ENCODE results near the gene SBF2. TPM values are rescaled to one million over a fixed set of nuclear protein-coding genes. Genes with fewer than 3 reads are reported as not detected.
"Not testable (repeated sequence)": the region's sequence is repeated elsewhere in the genome, so short reads cannot be mapped to it uniquely, and the experiment has no call there.

Gene SBF2
- total RNA-seq, 1 donor from 2014 or later = 6.1 TPM

DNA sequence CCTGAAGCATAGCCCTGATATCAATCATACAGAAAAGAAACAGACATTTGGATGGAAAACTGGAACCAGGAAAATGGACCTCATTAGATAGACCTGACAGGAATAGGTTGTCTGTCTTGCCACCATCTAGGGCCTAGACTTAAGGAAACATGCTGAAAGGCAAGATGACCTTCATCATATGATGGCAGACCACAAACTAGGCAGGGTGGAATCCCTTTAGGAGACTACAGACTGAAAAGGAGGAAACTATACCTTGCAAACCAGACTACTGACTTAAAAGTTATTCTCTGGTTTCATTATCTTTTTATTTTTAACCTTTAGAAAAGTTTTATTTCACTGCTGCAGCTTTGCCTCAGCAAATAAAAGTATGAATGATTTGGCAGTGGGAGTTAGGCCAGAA, 20.3 kb downstream of the SBF2 start:
- intact Hi-C loops (cut with micrococcal nuclease) = no loop called here

DNA sequence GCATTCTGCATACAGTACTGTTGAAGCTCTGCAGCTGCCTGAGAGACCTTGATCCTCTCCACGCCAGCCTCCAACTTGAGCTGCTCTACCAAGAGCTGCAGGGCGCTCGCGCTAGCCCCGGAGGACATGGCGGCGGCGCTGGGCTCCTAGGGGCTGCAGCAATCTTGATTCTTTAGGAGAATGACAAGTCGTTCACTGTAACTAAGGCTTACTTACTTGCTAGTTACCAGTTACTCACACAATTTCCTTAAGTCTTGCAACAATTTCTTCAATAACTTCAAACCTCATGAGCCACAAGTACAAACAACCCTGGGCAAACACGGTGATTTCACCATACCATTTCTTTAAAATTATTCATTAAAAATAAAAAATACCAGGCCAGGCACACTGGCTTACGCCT, 21.9 kb downstream of the SBF2 start:
- intact Hi-C loops (cut with micrococcal nuclease) = no loop called here

DNA sequence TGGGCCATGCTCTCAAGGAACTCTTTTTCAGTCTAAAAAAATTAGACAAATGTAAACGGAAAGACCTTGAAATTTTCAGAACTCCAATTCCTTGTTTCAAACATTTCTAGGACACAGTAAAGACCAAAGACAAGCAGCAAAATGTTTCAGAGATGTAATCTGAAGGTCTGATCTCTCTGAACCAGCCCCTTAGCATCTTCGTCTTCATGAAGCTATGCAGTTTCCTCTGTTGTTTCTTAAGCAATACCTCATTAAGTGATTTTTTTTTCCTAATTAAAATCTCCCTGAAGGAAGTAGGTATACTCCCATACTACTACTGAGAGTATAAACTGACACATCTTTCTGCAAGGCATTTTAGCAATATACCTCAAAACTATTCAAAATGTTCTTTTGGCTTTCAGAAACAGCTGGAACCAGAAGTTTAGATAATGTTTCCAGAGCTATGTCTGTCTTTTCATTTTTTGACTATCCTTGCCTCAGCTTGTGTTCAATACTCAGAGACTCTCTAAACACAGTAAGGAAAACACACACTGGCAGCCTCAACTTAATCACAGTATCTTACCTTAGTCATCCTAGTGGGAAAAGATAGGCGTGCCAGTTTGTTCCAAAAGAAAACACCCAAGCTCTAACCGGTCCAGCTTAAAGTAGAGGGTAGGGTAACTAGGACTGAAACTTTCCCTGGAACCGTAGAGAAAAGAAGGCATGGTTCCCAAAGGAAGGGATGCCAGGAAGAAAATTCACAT, 25.1 kb downstream of the SBF2 start:
- intact Hi-C loops (cut with micrococcal nuclease) = no loop called here

DNA sequence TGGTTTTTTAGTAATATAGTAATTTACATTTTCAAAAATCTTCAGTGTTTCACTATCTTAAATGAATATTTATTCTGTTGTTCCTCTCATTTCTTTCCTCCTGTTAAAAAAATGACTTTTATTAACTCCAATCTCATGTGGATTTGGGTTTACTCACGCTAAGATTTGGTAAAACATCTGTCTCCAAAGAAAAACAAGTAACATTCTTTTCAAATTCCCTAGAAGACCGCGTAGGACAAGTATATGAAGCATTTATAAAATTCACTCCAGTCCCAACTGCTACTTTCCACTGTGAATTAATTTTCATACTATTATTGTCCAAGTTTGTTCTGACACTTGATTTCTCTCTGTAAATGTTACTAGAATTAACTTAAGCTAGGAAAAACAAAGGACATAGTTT, 26.2 kb downstream of the SBF2 start:
- intact Hi-C loops (cut with micrococcal nuclease) = no loop called here

DNA sequence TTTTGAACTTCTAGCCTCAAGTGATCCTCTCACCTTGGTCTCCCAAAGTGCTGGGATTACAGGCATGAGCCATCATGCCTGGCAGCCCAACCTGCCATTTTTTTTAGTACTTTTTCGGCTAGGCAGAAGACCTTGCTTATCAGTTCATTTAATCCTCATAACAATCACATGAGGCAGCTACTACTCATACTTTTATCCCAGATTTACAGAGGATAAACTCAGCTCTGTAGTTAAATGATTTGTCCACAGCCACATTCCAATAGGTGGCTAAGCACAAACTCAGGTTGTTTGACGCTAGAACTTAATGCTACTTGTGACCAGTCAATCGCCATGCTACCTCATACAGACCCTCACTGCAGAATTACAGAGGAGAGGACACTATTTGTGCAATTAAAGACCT, 28.1 kb downstream of the SBF2 start:
- intact Hi-C loops (cut with micrococcal nuclease) = no loop called here

DNA sequence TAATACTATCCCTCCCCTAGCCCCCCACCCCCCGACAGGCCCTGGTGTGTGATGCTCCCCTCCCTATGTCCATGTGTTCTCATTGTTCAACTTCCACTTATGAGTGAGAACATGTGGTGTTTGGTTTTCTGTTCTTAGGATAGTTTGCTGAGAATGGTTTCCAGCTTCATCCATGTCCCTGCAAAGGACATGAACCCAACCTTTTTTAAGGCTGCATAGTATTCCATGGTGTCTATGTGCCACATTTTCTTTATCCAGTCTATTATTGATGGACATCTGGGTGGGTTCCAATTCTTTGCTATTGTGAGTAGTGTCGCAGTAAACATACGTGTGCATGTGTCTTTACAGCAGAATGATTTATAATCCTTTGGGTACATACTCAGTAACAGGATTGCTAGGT, 29.3 kb downstream of the SBF2 start:
- intact Hi-C loops (cut with micrococcal nuclease) = not testable (repeated sequence)

DNA sequence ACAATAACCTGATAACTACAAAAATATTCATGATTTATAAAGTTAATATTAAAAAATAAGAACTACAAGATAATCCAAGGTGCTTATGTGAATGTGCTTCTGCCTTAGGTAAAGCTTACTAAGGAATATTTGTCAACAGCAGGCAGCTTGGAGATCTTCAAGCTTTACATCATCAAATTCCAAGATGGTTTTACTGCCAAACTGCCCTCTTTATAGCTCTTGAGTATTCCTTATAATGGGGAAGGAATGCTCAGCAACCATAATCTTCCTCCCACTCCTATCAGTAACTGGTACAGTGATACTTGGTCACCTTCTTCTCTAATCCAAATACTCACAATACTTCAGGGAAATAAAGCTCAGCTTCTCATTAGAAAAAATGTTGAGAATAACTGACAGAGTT, 30.1 kb downstream of the SBF2 start:
- intact Hi-C loops (cut with micrococcal nuclease) = no loop called here

DNA sequence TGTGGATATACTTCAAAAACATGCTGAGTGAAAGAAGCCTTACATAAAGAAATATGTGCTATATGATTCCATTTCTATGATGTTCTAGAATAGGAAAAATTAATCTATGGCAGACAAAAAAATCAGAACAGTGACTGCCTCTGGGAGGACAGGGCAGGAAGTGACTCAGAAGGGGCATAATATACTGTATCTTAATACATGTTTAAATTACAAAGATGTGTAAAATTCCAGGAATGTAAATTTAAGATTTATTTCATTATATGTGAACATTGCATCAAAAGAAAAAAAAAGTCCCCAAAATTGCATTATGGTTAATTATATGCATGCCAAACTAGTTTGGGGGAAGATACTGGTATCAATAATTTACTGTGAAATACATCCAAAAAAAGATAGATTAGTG, 32.2 kb downstream of the SBF2 start:
- intact Hi-C loops (cut with micrococcal nuclease) = no loop called here

DNA sequence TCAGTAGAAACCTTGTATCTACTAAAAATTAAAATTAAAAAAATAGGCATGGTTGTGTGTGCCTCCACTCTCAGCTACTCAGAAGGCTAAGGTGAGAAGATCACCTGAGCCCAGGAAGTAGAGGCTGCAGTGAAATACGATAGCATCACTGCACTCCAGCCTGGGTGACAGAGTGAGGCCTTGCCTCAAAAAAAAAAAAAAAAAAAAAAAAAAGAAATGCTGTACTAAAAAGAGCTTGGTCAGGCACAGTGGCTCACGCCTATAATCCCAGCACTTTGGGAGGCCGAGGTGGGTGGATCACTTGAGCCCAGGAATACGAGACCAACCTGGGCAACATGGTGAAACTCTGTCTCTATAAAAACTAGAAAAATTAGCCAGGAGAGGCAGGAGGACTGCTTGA, 36.5 kb downstream of the SBF2 start:
- intact Hi-C loops (cut with micrococcal nuclease) = no loop called here

DNA sequence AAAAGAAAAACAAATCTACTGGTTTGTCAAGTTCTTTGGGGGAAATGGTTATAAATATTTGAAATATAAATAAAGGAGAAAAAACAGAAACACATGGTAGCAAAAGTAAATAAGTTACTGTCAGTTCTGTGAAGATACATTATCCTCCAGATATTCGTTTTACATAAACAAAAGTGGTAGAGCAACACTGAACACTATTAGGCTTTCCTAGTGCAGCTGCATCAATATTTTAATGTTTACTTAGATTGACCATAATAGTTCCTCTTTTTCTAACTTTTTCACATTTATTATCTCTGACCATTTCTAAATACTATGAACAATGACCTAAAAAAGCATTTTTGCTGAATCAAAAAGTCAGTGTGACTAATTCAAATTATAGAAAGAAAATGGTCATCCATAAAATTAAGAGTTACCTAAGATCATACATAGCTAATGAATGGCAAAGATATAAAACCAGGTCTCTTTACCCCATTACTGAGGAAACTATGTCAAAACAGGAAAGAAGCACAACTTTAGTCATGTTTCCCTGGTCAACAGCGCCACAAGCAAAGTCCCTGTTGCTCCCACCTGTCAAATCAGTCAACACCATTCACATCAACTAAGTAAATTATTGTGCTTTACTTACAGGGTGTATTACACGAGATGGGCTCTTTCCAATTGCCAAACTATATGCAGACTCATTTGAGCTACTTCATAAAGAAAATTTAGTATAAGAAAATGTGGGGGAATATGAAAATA, 38.5 kb downstream of the SBF2 start:
- intact Hi-C loops (cut with micrococcal nuclease) = no loop called here

DNA sequence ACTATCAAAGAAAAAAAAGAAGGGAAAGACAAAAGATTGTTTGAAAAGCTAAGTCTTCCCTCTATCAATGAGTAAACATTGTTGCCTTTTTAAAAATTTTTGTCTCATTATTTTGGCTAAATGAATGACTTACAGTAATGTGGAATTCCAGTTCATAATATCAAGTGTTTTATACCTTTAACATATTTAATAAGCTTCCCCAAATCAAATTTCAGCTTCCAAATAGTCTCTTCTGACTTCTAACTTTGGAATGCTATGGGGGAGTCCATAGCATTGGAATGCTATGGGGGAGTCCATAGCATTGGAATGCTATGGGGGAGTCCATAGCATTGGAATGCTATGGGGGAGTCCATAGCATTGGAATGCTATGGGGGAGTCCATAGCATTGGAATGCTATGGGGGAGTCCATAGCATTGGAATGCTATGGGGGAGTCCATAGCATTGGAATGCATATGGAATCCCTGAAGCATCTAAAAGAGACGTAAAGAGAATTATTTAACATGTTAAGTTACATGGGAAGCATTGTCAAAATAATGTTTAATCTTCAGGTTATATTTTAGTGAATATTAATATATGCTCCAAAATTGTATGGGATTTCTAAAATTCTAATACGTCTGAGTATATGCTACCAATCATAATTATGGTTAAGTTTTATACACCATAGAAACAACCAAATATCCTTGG, 44.4 kb downstream of the SBF2 start:
- intact Hi-C loops (cut with micrococcal nuclease) = not testable (repeated sequence)

DNA sequence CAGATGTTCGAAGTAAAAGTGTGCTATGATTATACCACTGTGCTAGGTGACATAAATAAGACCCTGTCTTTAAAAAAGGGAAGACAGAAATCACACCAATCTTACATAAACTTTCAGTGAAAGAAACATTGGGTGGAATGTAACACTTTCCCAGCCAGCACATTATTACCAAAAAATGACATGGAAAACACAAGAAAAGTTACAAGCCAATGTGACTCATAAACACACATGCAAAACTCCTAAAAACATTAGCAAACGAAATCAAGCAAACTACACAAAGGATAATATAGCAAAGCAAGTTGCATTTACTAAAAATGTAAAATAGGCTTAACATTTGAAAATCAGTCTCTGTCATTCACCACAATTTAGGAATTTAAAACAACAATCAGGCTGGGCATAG, 47.0 kb downstream of the SBF2 start:
- intact Hi-C loops (cut with micrococcal nuclease) = no loop called here

DNA sequence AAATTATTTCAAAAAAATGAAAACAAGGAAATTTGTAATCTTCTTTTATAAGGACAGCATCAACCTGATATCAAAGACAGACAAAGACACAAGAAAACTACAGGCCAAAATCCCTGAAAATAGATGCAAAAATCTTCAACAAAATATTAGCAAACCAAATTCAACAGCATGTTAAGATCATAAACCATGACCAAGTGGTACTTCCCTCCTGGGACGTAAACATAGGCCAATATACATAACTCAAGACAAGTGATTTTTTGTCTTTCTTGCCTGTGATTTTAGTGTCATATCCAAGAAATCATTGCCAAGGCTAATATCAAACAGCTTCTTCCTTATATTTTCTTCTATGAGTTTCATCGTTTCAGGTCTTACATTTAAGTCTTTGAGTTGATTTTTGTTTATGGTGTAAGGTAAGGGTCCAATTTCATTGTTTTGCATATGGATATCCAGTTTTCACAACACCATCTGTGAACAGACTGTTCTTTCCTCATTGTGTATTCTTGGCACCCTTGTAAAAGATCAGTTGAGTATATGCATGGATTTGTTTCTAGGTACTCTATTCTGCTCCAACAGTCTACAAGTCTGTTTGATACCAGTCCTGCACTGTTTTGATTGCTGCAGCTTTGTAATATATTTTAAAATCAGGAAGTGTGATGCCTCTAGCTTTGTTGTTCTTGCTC, 50.0 kb downstream of the SBF2 start:
- intact Hi-C loops (cut with micrococcal nuclease) = no loop called here

DNA sequence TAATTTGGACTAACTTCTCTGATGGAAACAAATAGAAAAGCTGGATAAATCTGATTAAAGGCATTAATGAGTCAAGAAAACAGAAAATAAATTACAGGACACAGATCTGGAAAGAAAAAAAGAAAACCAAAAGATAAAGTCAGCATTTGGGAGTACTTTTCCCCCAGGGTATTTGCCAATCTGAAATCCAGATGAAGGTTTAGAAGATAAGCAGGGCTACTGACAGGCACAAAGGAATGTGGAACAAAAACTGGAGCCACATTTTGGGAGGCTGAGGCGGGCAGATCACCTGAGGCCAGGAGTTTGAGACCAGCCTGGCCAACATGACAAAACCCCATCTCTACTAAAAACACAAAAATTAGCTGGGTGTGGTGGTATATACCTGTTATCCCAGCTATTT, 57.2 kb downstream of the SBF2 start:
- intact Hi-C loops (cut with micrococcal nuclease) = no loop called here

DNA sequence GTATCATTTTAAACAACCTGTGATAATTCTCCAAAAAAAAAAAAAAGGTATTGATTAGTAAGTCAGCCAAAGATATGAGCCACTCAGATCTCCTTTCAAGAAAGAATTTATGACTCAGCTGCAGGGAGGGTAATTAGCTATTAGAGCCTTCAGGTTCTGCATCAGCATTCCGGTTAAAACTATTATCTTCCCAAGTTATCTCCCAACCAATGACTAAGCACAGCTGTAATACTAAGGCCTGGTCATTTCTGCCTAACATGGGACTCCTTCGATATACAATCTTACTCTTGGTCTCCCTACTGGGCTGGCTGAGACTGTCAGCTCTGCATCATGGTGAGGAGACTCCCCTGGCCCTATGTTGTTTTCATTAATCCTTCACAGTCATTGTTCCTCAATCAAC, 60.4 kb downstream of the SBF2 start:
- intact Hi-C loops (cut with micrococcal nuclease) = no loop called here

DNA sequence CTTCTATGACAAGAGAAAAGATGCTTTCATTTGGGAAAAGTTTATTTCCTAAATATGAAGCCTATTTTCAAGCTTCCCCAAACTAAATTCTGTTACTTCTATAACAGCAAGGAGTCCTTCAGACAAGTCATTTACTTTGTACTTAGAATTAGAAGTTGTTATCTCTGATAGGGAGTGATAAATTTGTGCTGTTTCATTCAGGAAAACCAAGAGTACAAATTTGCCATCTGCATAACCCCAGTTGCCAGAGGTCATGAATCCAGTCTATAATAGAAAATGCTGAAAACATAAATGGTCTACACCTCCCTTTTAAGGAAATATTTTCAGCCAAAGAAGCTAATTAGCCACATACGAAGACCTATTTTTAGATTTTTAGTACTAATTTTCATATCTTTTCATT, 61.3 kb downstream of the SBF2 start:
- intact Hi-C loops (cut with micrococcal nuclease) = no loop called here

DNA sequence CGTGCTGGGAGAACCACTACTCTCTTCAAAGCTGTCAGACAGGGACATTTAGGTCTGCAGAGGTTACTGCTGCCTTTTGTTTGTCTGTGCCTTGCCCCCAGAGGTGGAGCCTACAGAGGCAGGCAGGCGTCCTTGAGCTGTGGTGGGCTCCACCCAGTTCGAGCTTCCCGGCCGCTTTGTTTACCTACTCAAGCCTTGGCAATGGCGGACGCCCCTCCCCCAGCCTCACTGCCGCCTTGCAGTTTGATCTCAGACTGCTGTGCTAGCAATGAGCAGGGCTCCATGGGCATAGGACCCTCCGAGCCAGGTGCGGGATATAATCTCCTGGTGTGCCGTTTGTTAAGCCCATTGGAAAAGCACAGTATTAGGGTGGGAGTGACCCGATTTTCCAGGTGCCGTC, 62.2 kb downstream of the SBF2 start:
- intact Hi-C loops (cut with micrococcal nuclease) = not testable (repeated sequence)

DNA sequence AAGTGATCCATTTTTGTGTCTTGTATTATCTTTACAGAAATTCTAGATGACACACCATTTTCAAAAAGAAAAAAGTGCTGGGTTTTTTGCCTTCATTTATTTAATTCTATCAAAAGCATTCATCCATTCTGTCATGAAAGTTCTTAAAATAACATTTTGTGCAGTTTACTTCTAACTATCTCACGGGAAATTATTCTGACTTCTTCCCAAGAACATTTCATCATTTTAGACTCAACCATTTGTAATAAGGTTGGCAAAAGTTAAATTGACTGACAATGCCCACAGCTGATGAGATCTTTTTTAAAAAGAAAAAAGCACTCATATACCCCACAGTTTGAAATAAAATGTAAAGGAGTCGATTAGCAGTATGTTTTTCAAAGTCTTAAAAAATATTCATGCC, 68.5 kb downstream of the SBF2 start:
- intact Hi-C loops (cut with micrococcal nuclease) = no loop called here

DNA sequence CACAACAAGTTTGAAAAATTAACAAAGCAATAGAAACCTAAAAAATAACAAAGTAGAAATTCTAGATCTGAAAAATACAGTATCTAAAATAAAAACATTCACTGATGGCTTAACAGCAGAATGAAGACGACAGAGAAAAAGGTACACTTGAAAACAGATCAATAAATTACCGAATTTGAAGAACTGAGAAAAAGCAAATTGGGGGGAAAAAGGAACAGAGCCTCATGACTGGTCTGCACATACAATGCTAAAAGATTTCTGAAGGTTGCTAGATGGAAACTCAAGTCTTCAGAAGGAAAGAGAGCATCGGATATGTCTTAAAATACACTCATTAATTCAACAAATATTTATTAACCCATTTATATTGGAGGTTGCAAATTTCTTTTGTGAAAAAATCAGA, 71.6 kb downstream of the SBF2 start:
- intact Hi-C loops (cut with micrococcal nuclease) = no loop called here

DNA sequence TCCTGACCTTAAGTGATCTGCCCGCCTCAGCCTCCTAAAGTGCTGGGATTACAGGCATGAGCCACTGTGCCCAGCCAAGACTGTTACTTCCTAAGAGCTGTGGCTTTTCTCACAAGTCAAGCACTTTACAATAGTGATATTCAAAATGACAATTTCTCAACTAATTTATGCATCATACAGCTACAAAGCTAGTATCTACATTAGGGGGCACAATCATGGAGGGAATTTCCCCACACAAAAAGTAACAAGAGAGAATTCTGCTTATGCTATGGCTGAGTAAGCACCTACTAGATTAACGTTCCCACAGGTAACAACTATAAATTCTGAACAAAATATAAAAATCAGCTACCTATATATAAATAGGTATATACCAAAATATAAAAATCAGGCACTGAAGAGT, 72.7 kb downstream of the SBF2 start:
- intact Hi-C loops (cut with micrococcal nuclease) = no loop called here

DNA sequence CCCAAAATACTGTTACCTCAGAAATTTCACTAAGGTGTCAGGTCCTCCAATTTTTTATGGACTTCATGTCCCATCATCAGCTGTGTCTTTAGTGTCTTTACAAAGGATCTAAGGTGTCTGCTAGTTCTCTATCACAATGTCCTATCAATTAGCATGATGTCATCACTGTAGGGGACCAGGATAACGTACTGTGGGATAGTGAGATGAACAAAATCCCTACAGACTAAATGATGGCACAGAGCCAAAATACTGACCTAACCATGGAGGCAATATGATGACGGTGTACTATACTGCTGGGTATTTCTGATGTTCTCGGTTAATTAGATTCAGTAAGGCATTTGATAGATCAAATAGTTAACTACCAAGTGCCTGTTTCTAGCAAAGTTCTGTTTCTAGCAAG, 82.5 kb downstream of the SBF2 start:
- intact Hi-C loops (cut with micrococcal nuclease) = no loop called here

DNA sequence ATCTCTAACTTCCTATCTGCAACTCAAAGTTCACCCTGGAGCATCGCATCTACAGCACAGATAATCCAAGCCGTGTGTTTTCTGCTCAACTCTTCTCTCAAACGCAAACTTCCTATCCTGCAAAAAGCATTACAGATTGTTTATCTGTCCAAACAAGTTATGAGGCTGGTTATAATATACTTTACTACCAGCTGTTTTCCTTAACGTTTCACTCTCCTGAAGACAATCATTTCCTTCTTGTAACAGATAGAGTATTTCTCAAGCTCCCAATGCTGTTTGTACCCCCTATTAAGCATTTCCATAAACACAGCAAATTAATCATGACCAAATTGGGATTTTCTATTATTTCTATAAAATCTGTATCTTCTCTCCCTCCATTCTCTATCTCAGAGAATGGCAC, 84.7 kb downstream of the SBF2 start:
- intact Hi-C loops (cut with micrococcal nuclease) = loop anchor here (5.0 kb wide), 2 partner anchors 452 to 528 kb away; no protein-coding TSS in a partner anchor

All from T-helper 1 cell treated with Interleukin-12 subunit alpha and Interleukin-12 subunit beta and Interleukin-4 antibody, amounts not matched to agents 30 ng/mL and 1 ng/mL, for 36 hours (primary cell).